BLaER1 treated with 17β-estradiol and CSF1 and Interleukin-3, amounts not matched to agents 10 nM and 100 nM (cell line): ENCODE measurements around the gene COA7.
A peak's percentile ranks its signal among the peaks of the same experiment; 100 is the strongest.
"Not testable (repeated sequence)": the region's sequence is repeated elsewhere in the genome, so short reads cannot be mapped to it uniquely, and the experiment has no call there.

ENCODE experiments used
- H3K27ac ChIP-seq, 11 experiments: shearing (Covaris generic); formaldehyde crosslinking; 2 replicates each; pipeline ENCODE4 v1.8.1; 2022
- H3K27me3 ChIP-seq, 11 experiments: shearing (Covaris generic); formaldehyde crosslinking; 2 replicates each; pipeline ENCODE4 v1.8.1; 2022
- H3K36me3 ChIP-seq, 11 experiments: shearing (Covaris generic); formaldehyde crosslinking; 2 replicates each; pipeline ENCODE4 v1.8.1; 2022
- H3K4me1 ChIP-seq, 10 experiments: shearing (Covaris generic); formaldehyde crosslinking; 2 replicates each; pipeline ENCODE4 v1.8.1; 2022
- H3K4me2 ChIP-seq, 11 experiments: shearing (Covaris generic); formaldehyde crosslinking; 2 replicates each; pipeline ENCODE4 v1.8.1; 2022
- H3K4me3 ChIP-seq, 10 experiments: shearing (Covaris generic); formaldehyde crosslinking; 2 replicates each; pipeline ENCODE4 v1.8.1; 2022
- H3K9ac ChIP-seq, 11 experiments: shearing (Covaris generic); formaldehyde crosslinking; 2 replicates each; pipeline ENCODE4 v1.8.1; 2022
- H3K9me3 ChIP-seq, 11 experiments: shearing (Covaris generic); formaldehyde crosslinking; replicated peaks in 1 of 11; 2 replicates each; pipeline ENCODE4 v1.8.1; 2022
- H4K20me1 ChIP-seq, 11 experiments: shearing (Covaris generic); formaldehyde crosslinking; 2 replicates each; pipeline ENCODE4 v1.8.1; 2022
- Cebpa-rat ChIP-seq, 11 experiments: shearing (Covaris generic); IDR thresholded peaks; 2 replicates each; pipeline ENCODE4 v1.8.1; 2022

Gene COA7

GRCh38 chr1:52697795-52698674 is at the start of gene COA7:
Gene COA7 (minus strand): TSS chr1:52698347. CDS start chr1:52698326, 21 bp downstream.
- peak within 1 kb of the TSS; percentile 75 to 91 (median 88) for H3K9ac ChIP-seq
- H3K4me3 ChIP-seq = peak within 1 kb of the TSS; percentile 70 to 83 (median 76)
- no peaks in the 10 kb centered on the region for H3K27me3 ChIP-seq
- peaks cover 0 to 34% (median 20%) of the 10 kb centered on the region in 11 experiments; a peak in 17 of 22 replicates for H4K20me1 ChIP-seq
- H3K36me3 ChIP-seq = peaks cover under 1 to 33% (median 18%) of the 10 kb centered on the region in 11 experiments; a peak in 20 of 22 replicates
- peaks cover 15 to 38% (median 31%) of the 10 kb centered on the region in 10 experiments for H3K4me1 ChIP-seq
- H3K4me2 ChIP-seq = peak within 1 kb of the TSS; percentile 69 to 95 (median 87)
- H3K9me3 ChIP-seq = no peaks in the 10 kb centered on the region
- no peak for TF ChIP-seq Cebpa-rat (IDR thresholded peaks at IDR 0.05)
- peak within 1 kb of the TSS; percentile 77 to 93 (median 90) for H3K27ac ChIP-seq

GRCh38 chr1:52747450-52747849 is 49.3 kb upstream of the COA7 start:
- no peak overlapping the region for H3K4me2 ChIP-seq
- H3K4me3 ChIP-seq = no peak overlapping the region
- no peak overlapping the region for H3K9ac ChIP-seq
- no peak overlapping the region for H3K27ac ChIP-seq
- H4K20me1 ChIP-seq = peaks cover 25 to 88% (median 51%) of the 10 kb centered on the region in 11 experiments; a peak in 19 of 22 replicates
- H3K27me3 ChIP-seq = no peaks in the 10 kb centered on the region
- peaks cover 1 to 12% (median 5%) of the 10 kb centered on the region in 11 experiments; a peak in 21 of 22 replicates for H3K36me3 ChIP-seq
- H3K9me3 ChIP-seq = peaks cover 1 to 11% (median 6%) of the 10 kb centered on the region in 11 experiments; a peak in 20 of 22 replicates
- peaks cover 27 to 43% (median 37%) of the 10 kb centered on the region in 10 experiments for H3K4me1 ChIP-seq
- TF ChIP-seq Cebpa-rat (IDR thresholded peaks at IDR 0.05) = no peak

GRCh38 chr1:52746189-52746588 is 48.0 kb upstream of the COA7 start:
- Histone ChIP-seq H3K27ac (no peak overlapping the region), H4K20me1 (peaks cover 23 to 83% (median 41%) of the 10 kb centered on the region in 11 experiments; a peak in 18 of 22 replicates), H3K36me3 (peaks cover 10 to 18% (median 17%) of the 10 kb centered on the region in 11 experiments; a peak in 21 of 22 replicates), H3K9me3 (peaks cover 7 to 23% (median 18%) of the 10 kb centered on the region in 11 experiments; a peak in 21 of 22 replicates), H3K9ac (no peak overlapping the region), H3K4me2 (no peak overlapping the region), H3K27me3 (no peaks in the 10 kb centered on the region), H3K4me3 (no peak overlapping the region), H3K4me1 (peaks cover 20 to 38% (median 30%) of the 10 kb centered on the region in 10 experiments)
- TF ChIP-seq Cebpa-rat (IDR thresholded peaks at IDR 0.05) = no peak

GRCh38 chr1:52741259-52741658 is 43.1 kb upstream of the COA7 start:
- H4K20me1 ChIP-seq = peaks cover 0 to 81% (median 27%) of the 10 kb centered on the region in 11 experiments; a peak in 13 of 22 replicates
- H3K9me3 ChIP-seq = peaks cover 7 to 35% (median 26%) of the 10 kb centered on the region in 11 experiments; a peak in 21 of 22 replicates
- no peak for TF ChIP-seq Cebpa-rat (IDR thresholded peaks at IDR 0.05)
- H3K9ac ChIP-seq = no peak overlapping the region
- H3K4me3 ChIP-seq = no peak overlapping the region
- peaks cover 0 to 3% (median 0%) of the 10 kb centered on the region in 10 experiments; a peak in 1 of 20 replicates for H3K4me1 ChIP-seq
- no peak overlapping the region for H3K27ac ChIP-seq
- no peak overlapping the region for H3K4me2 ChIP-seq
- H3K27me3 ChIP-seq = no peaks in the 10 kb centered on the region
- H3K36me3 ChIP-seq = peaks cover 10 to 37% (median 29%) of the 10 kb centered on the region in 11 experiments; a peak in 21 of 22 replicates

- H4K20me1 ChIP-seq = peaks cover 0 to 80% (median 21%) of the 10 kb centered on the region in 11 experiments; a peak in 13 of 22 replicates
- no peak for TF ChIP-seq Cebpa-rat (IDR thresholded peaks at IDR 0.05)
- no peak overlapping the region for H3K4me3 ChIP-seq
- peaks cover 0 to 3% (median 0%) of the 10 kb centered on the region in 10 experiments; a peak in 1 of 20 replicates for H3K4me1 ChIP-seq
- H3K9ac ChIP-seq = no peak overlapping the region
- H3K27ac ChIP-seq = no peak overlapping the region
- H3K36me3 ChIP-seq = peaks cover 10 to 44% (median 30%) of the 10 kb centered on the region in 11 experiments; a peak in 21 of 22 replicates
- no peaks in the 10 kb centered on the region for H3K27me3 ChIP-seq
- no peak overlapping the region for H3K4me2 ChIP-seq
- H3K9me3 ChIP-seq = peaks cover 7 to 35% (median 26%) of the 10 kb centered on the region in 11 experiments; a peak in 21 of 22 replicates
Observed at GRCh38 chr1:52739699-52740467, 41.7 kb upstream of the COA7 start.

GRCh38 chr1:52738893-52739292 is 40.7 kb upstream of the COA7 start:
- Histone ChIP-seq H3K27ac (no peak overlapping the region), H3K27me3 (no peaks in the 10 kb centered on the region), H3K36me3 (peaks cover 10 to 49% (median 30%) of the 10 kb centered on the region in 11 experiments; a peak in 21 of 22 replicates), H3K9me3 (peaks cover 7 to 35% (median 26%) of the 10 kb centered on the region in 11 experiments; a peak in 21 of 22 replicates), H3K4me2 (no peak overlapping the region), H3K9ac (no peak overlapping the region), H4K20me1 (peaks cover 0 to 82% (median 25%) of the 10 kb centered on the region in 11 experiments; a peak in 13 of 22 replicates), H3K4me1 (peaks cover 0 to 3% (median 0%) of the 10 kb centered on the region in 10 experiments; a peak in 1 of 20 replicates), H3K4me3 (no peak overlapping the region)
- no peak for TF ChIP-seq Cebpa-rat (IDR thresholded peaks at IDR 0.05)

- Histone ChIP-seq H3K4me2 (no peak overlapping the region), H3K4me1 (peaks cover 0 to 3% (median 0%) of the 10 kb centered on the region in 10 experiments; a peak in 2 of 20 replicates), H3K36me3 (peaks cover 10 to 52% (median 30%) of the 10 kb centered on the region in 11 experiments; a peak in 21 of 22 replicates), H3K27ac (no peak overlapping the region), H3K9me3 (peaks cover 7 to 35% (median 26%) of the 10 kb centered on the region in 11 experiments; a peak in 21 of 22 replicates), H4K20me1 (peaks cover 0 to 84% (median 25%) of the 10 kb centered on the region in 11 experiments; a peak in 13 of 22 replicates), H3K9ac (no peak overlapping the region), H3K27me3 (no peaks in the 10 kb centered on the region), H3K4me3 (no peak overlapping the region)
- no peak for TF ChIP-seq Cebpa-rat (IDR thresholded peaks at IDR 0.05)
Observed at GRCh38 chr1:52738148-52738547, 40.0 kb upstream of the COA7 start.

GRCh38 chr1:52735371-52735770 is 37.2 kb upstream of the COA7 start:
- Histone ChIP-seq H4K20me1 (peaks cover 0 to 83% (median 34%) of the 10 kb centered on the region in 11 experiments; a peak in 13 of 22 replicates), H3K9me3 (peaks cover 0 to 11% (median 0%) of the 10 kb centered on the region in 11 experiments; a peak in 8 of 22 replicates), H3K4me1 (peaks cover 6 to 14% (median 11%) of the 10 kb centered on the region in 10 experiments; a peak in 16 of 20 replicates), H3K36me3 (peaks cover 8 to 46% (median 26%) of the 10 kb centered on the region in 11 experiments)
- not testable (repeated sequence) for H3K27me3 ChIP-seq, H3K4me2 ChIP-seq, H3K9ac ChIP-seq, H3K4me3 ChIP-seq, H3K27ac ChIP-seq
